GM19372 (cell line): Measurements from ENCODE around the gene PDE5A.

Experiments
- ATAC-seq: cut with Tn5 transposase; IDR thresholded peaks from one replicate; pipeline ENCODE4 v1.9.1; 2021; ENCODE audit warnings: mild to moderate bottlenecking, low read depth, moderate library complexity; ENCODE audit not compliant: unreplicated experiment

The PDE5A gene

DNA sequence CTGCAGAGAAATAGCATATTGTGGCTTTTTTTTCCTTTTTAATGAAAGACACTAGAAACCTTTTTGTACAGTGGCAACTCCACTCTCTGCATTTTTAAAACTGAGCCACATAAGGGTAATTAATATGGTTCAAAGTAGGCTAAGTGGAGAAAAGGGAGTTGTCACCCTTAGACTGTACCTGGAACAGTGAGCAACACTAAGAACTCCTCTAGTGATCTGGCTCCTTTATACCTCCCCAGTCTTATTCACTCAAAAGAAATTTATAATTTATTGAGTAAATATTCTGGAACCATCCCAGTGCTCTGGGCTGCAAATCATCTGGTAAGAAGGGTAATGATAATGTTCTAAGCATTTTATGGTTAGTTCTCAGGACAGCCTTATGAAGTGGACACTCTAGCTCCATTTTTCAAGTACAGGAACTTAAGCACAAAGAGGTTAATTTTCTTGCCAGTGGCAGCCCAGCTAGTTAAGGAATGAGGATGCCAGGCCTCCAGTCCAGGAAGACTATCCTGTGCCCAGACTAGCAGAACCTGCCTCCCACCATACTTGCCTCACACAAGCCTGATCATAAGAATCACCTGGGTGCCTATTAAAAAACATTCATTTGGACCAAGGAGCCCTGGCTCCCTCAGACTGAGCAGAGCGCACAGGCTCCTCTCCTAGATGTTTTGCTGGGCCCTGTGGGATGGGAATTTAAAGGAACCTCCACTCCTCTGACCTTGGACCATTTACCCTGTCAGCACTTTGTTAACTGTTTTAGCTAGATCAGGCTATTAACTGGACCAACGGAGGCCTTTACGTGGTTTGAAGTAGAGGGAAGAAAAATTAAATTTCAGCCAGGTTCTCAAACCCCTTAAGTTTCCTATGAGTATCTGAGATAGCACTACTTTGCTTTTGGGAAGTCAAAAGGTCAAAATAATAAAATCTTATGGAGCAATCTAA lies 102.6 kb downstream of the PDE5A start:
- no peak for ATAC-seq

GRCh38 chr4:119525005-119525749 lies 103.4 kb downstream of the PDE5A start:
- no peak for ATAC-seq

- ATAC-seq: no peak
Observed at GRCh38 chr4:119523399-119523798, 105.2 kb downstream of the PDE5A start.

GRCh38 chr4:119521268-119521667 lies 107.3 kb downstream of the PDE5A start:
- no peak for ATAC-seq

GRCh38 chr4:119518915-119519410 lies 109.6 kb downstream of the PDE5A start:
- ATAC-seq: no peak

DNA sequence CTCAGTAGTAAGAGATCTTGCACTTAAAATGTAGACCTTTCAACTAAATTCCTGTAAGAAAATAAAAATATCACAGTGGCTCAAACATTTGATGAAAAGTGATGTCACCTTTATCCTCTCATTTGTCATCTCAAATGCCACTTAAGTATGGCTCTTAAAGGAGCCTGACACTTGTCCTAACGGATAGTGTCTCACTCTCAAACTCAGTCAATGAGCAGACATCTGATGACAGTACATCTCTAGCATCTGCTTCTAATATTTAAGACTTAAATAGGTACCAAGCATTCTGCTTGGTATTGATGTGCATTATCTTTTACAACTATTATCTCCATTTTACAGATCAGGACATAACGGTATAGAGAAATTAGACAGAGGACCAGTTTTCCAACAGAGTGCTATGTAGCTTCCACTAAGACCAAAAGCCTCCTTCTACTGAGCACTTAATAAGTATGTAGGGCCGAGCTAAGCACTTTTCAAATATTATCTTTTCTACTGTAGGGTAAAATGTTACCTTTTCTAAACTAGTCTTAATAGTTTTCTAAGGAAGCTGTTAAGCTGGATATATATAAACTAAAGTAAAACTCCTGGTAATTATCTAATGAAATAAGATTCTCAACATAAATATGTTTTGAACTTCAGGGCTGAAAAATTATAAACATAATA lies 110.2 kb downstream of the PDE5A start:
- ATAC-seq: no peak

DNA sequence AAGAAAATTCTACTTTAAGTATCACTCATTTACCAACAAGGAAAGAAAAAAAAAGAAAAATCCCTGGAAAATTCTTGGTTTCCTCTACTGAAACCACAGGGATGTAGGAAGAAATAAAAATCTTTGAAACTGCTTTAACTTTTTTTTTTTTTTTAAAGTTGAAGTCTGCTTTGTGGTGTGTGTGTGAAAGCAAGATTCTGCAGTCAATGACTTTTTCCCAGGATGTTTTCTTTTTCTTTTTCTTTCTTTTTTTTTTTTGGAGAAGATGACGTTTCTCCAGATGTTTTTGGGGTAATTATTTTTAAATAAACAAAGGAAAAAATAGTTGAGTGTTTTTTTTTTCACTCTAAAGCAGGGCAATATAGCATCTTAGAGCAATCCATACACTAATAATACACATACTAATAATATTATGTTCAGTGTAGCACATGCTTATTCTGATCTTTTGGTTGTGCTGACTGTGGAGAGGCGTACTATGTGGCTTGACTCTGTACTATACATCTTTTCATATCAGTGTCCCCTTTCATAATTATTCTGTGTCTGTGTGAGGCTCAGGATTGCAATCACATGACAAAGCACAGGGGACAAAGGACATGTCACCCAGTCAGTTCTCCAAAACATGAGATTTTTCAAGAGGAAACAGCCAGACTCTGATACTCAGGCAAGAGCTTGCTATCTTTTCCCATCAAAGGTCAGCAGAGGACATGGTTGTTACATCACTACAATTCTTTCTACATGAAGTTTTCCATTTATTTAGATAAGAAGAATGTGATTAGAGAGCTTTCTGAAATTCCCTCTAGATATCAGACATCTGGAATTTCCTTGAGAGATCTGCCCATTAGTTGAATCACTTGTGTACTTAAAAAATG lies 111.0 kb downstream of the PDE5A start:
- ATAC-seq: no peak

DNA sequence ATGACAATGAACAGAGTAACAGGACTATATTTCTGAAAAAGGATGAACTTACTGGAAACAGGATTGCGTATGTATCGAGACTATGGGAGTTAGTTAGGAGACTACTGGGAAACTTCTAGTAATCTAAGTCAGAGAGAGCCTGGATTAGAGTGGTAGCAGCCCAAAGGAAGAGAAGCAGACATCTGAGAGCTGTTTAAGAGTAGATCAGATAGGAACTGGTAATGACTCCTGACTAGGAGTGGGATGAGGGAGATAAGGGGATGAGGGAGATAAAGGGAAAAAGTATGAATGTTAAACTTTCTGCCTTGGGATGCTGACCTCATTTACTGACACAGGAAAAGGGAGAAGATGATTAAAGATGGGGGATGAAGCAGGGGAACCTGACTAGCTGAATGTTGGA lies 116.2 kb downstream of the PDE5A start:
- no peak for ATAC-seq

DNA sequence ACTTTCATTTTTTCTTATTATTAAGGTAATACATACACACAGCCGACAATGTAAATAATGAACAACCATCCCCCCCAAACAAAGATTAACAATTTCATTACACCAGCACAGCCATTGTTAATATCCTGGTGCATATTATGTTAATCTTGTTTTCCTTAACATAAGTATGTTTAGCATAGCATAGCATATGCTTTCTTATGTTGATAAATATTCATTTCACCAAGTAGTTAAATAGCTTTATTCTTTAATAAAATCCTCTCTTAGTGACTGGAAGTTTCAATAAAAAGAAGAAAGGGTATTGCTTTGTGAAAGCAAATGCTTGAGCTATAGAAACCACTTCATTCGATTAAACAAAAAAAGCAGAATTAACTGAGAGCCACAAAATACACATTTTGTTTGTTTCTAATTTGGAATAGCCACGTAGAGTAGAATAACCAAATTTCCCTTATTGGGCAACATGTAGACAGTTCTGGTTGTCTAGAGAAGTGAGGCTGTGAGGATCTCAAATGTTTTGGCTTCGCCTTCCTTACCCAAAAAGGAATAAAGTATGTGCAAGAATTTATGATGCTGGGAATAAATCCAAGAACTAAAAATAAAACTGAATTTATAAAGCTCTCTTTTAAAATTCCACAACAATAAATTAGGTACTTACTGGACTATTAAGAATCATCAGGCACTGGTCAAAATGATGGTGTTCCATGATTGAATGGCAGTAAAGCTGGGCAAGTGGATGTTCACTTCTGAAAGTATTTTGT lies 118.0 kb downstream of the PDE5A start:
- ATAC-seq: no peak

GRCh38 chr4:119508281-119508680 lies 120.3 kb downstream of the PDE5A start:
- ATAC-seq: no peak

- ATAC-seq: no peak
Observed at GRCh38 chr4:119506806-119507205, 121.8 kb downstream of the PDE5A start.

DNA sequence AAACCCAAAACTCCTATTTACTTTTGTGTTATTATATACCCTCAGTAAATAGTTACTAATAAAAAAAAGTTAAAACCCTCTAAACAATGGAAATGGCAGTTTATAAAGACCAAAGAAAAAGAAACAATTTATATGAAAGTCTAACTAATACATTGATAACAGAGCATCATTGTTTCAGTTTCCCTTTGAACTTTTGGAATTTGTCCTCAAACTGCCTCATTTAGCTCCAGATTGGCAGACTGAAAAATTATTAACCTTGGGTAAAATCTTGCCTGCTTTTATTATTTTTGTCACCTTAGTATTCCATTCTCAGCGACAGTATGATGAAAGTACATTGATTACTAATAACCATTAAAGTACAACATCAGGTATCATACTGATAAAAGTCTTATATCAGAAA lies 124.0 kb downstream of the PDE5A start:
- no peak for ATAC-seq

DNA sequence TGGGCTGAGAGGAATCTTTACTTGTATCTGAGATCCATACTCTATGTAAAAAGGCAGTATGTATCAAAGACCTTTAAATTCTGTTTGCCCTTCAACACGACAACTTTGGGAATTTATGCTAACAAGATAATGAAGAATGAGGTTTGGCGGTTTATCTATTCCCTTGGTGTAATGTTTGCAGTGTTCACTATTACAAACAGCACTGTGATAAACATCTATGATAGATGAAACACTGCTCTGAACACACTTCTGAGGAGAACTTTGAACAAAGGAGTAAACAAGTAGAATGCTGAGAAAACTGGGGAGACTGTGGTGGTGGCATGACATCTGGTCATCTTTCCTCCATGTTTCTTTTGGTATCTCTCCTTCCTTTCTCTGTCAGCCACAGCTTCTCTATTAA lies 126.9 kb downstream of the PDE5A start:
- ATAC-seq: no peak

DNA sequence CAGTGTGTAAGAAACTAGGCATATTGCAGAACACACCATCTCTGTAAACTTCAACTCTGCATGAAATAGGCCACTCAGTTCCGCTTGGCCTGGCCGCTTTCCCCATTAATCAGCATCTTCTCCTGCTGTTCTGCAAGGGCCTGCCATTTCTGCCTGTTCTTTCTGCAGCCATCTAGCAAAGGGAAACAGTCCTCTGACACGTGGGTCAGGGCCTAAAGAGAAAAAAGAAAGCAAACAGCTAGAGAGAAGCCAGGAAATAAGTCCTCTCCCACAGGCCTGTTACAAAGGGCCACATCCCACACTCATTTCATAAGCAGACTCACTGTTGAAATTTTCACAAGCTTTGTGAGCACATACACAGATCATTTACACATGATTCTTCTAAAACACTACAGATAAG lies 130.1 kb downstream of the PDE5A start:
- ATAC-seq: no peak

DNA sequence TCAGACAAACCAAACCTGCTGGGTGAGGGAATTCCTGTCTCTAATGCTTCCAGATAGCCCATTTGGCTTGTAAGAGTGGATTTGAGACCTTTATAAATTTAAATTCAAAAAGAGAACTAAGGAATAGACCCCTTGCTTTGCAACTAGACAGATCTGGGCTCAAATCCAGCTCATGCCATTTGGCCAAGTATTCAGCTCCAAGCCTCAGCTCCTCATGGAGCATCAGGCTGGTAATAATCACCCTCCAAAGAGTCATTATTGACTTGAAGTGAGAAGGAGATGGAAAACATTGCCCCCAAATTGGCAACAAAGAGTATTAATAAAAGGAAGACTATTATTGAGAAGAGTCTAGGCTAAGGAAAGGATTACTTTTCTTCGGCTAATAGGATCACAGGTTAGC lies 134.7 kb downstream of the PDE5A start:
- no peak for ATAC-seq

DNA sequence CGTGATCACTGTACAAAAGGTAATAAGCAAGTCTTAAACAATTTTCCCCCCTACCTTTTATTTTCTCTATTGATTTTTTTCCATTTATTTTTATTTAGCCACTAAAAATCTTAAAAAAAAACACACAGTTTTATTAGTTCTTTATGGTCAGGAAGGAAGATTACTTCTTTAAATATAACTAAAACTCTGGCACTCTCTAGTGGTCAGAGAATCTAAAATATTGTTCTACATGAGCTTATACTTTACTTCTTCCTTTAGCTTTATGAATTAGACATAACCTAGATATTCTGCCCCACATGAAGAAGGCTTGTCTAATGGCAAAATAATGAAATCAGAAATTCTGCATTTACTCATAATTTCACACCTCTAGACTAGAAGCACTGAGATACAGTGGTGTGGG lies 135.2 kb downstream of the PDE5A start:
- no peak for ATAC-seq

GRCh38 chr4:119490335-119490734 lies 138.3 kb downstream of the PDE5A start:
- ATAC-seq: no peak

GRCh38 chr4:119489305-119489704 lies 139.3 kb downstream of the PDE5A start:
- ATAC-seq: no peak

DNA sequence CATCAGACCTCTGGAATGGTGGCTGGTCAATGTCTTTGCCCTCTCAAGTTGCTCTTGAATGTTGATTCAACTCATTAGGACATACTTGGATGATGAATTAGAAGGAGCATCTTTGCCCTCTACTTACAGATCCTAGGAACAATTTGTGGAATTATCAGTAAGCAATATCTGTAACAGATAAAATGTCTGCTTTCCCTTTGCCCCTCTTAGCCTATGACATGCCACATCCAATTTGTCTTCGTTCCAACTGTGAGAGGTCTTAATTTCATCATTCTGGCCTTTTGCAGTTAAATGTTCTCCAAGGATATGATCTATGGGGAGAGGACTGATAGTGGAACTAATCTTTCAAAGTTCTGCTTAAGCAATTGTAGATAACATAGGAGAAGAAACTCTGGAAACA lies 148.3 kb downstream of the PDE5A start:
- no peak for ATAC-seq
